Keratinocyte (primary cell): Measurements from ENCODE around the gene AMACR. TPM values are rescaled to one million over a fixed set of nuclear protein-coding genes. Genes with fewer than 3 reads are reported as not detected.

Experiments
- DNase-seq: peaks from one replicate; pipeline ENCODE4 v3.0.0-alpha.2; 2011; ENCODE audit warnings: low read depth, missing footprints, low spot score
- FAIRE-seq: peaks from 2 replicates; lab custom pipeline; 2011; peaks lifted over from hg19 to GRCh38; lab: Jason Lieb, UNC
- H2AFZ ChIP-seq: 2 replicates; pipeline ENCODE4 v1.6.0; 2012; ENCODE audit warnings: low read length, control low read depth, inconsistent platforms; ENCODE audit not compliant: control insufficient read depth
- H3K27ac ChIP-seq: 2 replicates; pipeline ENCODE4 v1.5.1; 2011; ENCODE audit warnings: low read length; ENCODE audit not compliant: control insufficient read depth, insufficient read depth
- H3K27me3 ChIP-seq: 3 replicates; pipeline ENCODE4 v1.6.0; 2011; ENCODE audit warnings: low read length; ENCODE audit not compliant: control insufficient read depth, insufficient read depth; ENCODE audit errors: extremely low read depth
- H3K36me3 ChIP-seq, 2 experiments: 2 replicates in 1 of 2; 3 replicates in 1 of 2; pipeline ENCODE4 v1.5.1; 2011; ENCODE audit warnings: low read length in 2 of 2, mild to moderate bottlenecking in 1 of 2; ENCODE audit not compliant: control insufficient read depth in 2 of 2, insufficient read depth in 2 of 2; ENCODE audit errors: extremely low read depth in 1 of 2
- H3K4me1 ChIP-seq: 3 replicates; pipeline ENCODE4 v1.5.1; 2011; ENCODE audit warnings: low read length; ENCODE audit not compliant: control insufficient read depth, insufficient read depth; ENCODE audit errors: extremely low read depth
- H3K4me2 ChIP-seq: 3 replicates; pipeline ENCODE4 v1.6.0; 2011; ENCODE audit warnings: low read depth, low read length; ENCODE audit not compliant: control insufficient read depth, insufficient read depth; ENCODE audit errors: extremely low read depth
- H3K4me3 ChIP-seq, 3 experiments: fragments of 200-600 bp in 1 of 3; sonication (generic) in 1 of 3; 2 replicates in 2 of 3; 3 replicates in 1 of 3; pipeline ENCODE4 v1.5.1; 2011 to 2016; ENCODE audit warnings: low read length in 3 of 3, mild to moderate bottlenecking in 3 of 3, control low read depth in 2 of 3, inconsistent platforms in 1 of 3, low read depth in 1 of 3, mixed read lengths in 1 of 3, mixed run types in 1 of 3, moderate library complexity in 1 of 3; ENCODE audit not compliant: control insufficient read depth in 2 of 3, insufficient read depth in 2 of 3; ENCODE audit errors: extremely low read depth in 1 of 3
- H3K79me2 ChIP-seq: 2 replicates; pipeline ENCODE4 v1.6.0; 2012; ENCODE audit warnings: low read length; ENCODE audit not compliant: control insufficient read depth, insufficient read depth
- H3K9ac ChIP-seq: 3 replicates; pipeline ENCODE4 v1.6.0; 2011; ENCODE audit warnings: low read length; ENCODE audit not compliant: control insufficient read depth, insufficient read depth; ENCODE audit errors: extremely low read depth
- H3K9me1 ChIP-seq: 3 replicates; pipeline ENCODE4 v1.6.0; 2011; ENCODE audit warnings: low read length; ENCODE audit not compliant: control insufficient read depth, insufficient read depth; ENCODE audit errors: extremely low read depth
- H3K9me3 ChIP-seq: 2 replicates; pipeline ENCODE4 v1.5.1; 2012; ENCODE audit warnings: low read depth, low read length; ENCODE audit not compliant: control insufficient read depth
- H4K20me1 ChIP-seq: 3 replicates; pipeline ENCODE4 v1.6.0; 2011; ENCODE audit warnings: low read length; ENCODE audit not compliant: control insufficient read depth, insufficient read depth; ENCODE audit errors: extremely low read depth
- CTCF ChIP-seq, 3 experiments: IDR thresholded peaks in 1 of 3; conservative IDR thresholded peaks in 1 of 3; optimal IDR thresholded peaks in 1 of 3; 2 replicates in 2 of 3; 3 replicates in 1 of 3; pipeline versions ENCODE3 to v1.5.1; 2011; ENCODE audit warnings: low read length in 3 of 3, mild to moderate bottlenecking in 3 of 3, moderate library complexity in 2 of 3, control low read depth in 1 of 3, inconsistent platforms in 1 of 3; ENCODE audit not compliant: insufficient read depth in 2 of 3; ENCODE audit errors: extremely low read depth in 1 of 3
- EZH2 ChIP-seq: IDR thresholded peaks from one replicate; pipeline ENCODE4 v1.6.1; 2012; ENCODE audit warnings: inconsistent platforms, mild to moderate bottlenecking, low read length, moderate library complexity
- dilution Hi-C: fragments of 300-500 bp; cut with MboI; formaldehyde crosslinking; loops from one replicate; pipeline ENCODE4 v1.7.0; 2020; ENCODE audit warnings: low sequenced_read_pairs; ENCODE audit not compliant: extremely low pct_ligation_motif_present
- polyA plus RNA-seq, 5 experiments: library from polyadenylated mRNA; depleted of rRNA in 3 of 5; stranded (reverse) in 3 of 5; stranded (forward) in 1 of 5; unstranded in 1 of 5; fragments of >200 nt; gene quantifications; 1 replicate in 1 of 5; 2 replicates in 3 of 5; 3 replicates in 1 of 5; pipeline versions ENCODE4 v1.2.1 to v1.2.3, GENCODE V29; 2011 to 2012; ENCODE audit warnings: missing spikeins in 2 of 5, low read depth in 1 of 5, low replicate concordance in 1 of 5

AMACR gene
- polyA plus RNA-seq, 1 donor (not counting 4 experiments of a cell fraction or from before 2014, with no cell fraction given), result 20.3 TPM

GRCh38 chr5:33995865-33996264 lies 12.0 kb downstream of the AMACR start:
- H3K9ac ChIP-seq, result no peak overlapping the region
- H2AFZ ChIP-seq, result no peak overlapping the region
- no peaks in the 10 kb centered on the region for H3K9me1 ChIP-seq
- no peaks in the 10 kb centered on the region for H3K4me1 ChIP-seq
- FAIRE-seq, result no peak
- no peak overlapping the region for H3K4me3 ChIP-seq
- dilution Hi-C loops, result no loop called here
- H3K9me3 ChIP-seq, result no peaks in the 10 kb centered on the region
- H3K27ac ChIP-seq, result no peak overlapping the region
- peaks cover 0 to 3% of the 10 kb centered on the region in 2 experiments for H3K36me3 ChIP-seq
- H3K4me2 ChIP-seq, result no peak overlapping the region
- H4K20me1 ChIP-seq, result no peaks in the 10 kb centered on the region
- TF ChIP-seq CTCF (optimal IDR thresholded peaks at IDR 0.05 in 1 of 3, IDR thresholded peaks at IDR 0.05 in 1 of 3, conservative IDR thresholded peaks at IDR 0.05 in 1 of 3; ENCODE audit: extremely low read depth in 1 of 3, insufficient read depth in 2 of 3, low read length in 3 of 3), result no peak
- TF ChIP-seq EZH2, result no peak
- H3K79me2 ChIP-seq, result no peaks in the 10 kb centered on the region
- H3K27me3 ChIP-seq, result no peaks in the 10 kb centered on the region
- no peak for DNase-seq

- Histone ChIP-seq H3K9ac (no peak overlapping the region), H3K79me2 (no peaks in the 10 kb centered on the region), H3K4me1 (no peaks in the 10 kb centered on the region), H3K4me2 (no peak overlapping the region), H3K4me3 (no peak overlapping the region), H4K20me1 (no peaks in the 10 kb centered on the region), H3K9me1 (no peaks in the 10 kb centered on the region), H3K9me3 (no peaks in the 10 kb centered on the region), H3K27ac (no peak overlapping the region), H3K36me3 (peaks cover 0 to 3% of the 10 kb centered on the region in 2 experiments), H2AFZ (no peak overlapping the region), H3K27me3 (no peaks in the 10 kb centered on the region)
- TF ChIP-seq EZH2 (no peak), CTCF (optimal IDR thresholded peaks at IDR 0.05 in 1 of 3, IDR thresholded peaks at IDR 0.05 in 1 of 3, conservative IDR thresholded peaks at IDR 0.05 in 1 of 3; ENCODE audit: extremely low read depth in 1 of 3, insufficient read depth in 2 of 3, low read length in 3 of 3) (peak in 1 of 3 experiments; percentile 70)
- no peak for FAIRE-seq
- DNase-seq, result no peak
- dilution Hi-C loops, result no loop called here
Measured at GRCh38 chr5:33994845-33995244, 13.0 kb downstream of the AMACR start.
